Measurements from ENCODE around the gene DDX5.
"Not testable (repeated sequence)": the region's sequence is repeated elsewhere in the genome, so short reads cannot be mapped to it uniquely, and the experiment has no call there.

The DDX5 gene

GRCh38 chr17:64461788-64462187 lies 44.3 kb downstream of the DDX5 start:
- H2AFZ ChIP-seq (ENCODE audit: low read length): no peak overlapping the region
- no peaks in the 10 kb centered on the region for H3K9me2 ChIP-seq (replicated peaks; ENCODE audit: low read depth, low read length)
- H3F3A ChIP-seq (ENCODE audit: low read depth): no peaks in the 10 kb centered on the region
- TF ChIP-seq EZH2phosphoT487 (IDR thresholded peaks at IDR 0.05; ENCODE audit: borderline replicate concordance) (no peak), CTCF (conservative IDR thresholded peaks at IDR 0.05; ENCODE audit: low read length) (no peak)
- H3K4me2 ChIP-seq (ENCODE audit: low read depth, low read length, poor library complexity, severe bottlenecking): no peak overlapping the region
- H4K20me1 ChIP-seq (ENCODE audit: insufficient read depth, low read length, poor library complexity, severe bottlenecking): no peaks in the 10 kb centered on the region
- H3K36me3 ChIP-seq (ENCODE audit: insufficient read depth, low read length): no peaks in the 10 kb centered on the region
- H3K9me3 ChIP-seq (ENCODE audit: insufficient read depth, low read depth, low read length): no peaks in the 10 kb centered on the region
- H3K79me2 ChIP-seq (ENCODE audit: insufficient read depth, low read length): no peaks in the 10 kb centered on the region
- no peak overlapping the region for H3K4me3 ChIP-seq (ENCODE audit: low read length, poor library complexity, severe bottlenecking)
- H3K4me1 ChIP-seq (ENCODE audit: insufficient read depth, low read length, poor library complexity, severe bottlenecking): peaks cover 4% of the 10 kb centered on the region
- H3K27me3 ChIP-seq (ENCODE audit: insufficient read depth, low read length, poor library complexity, severe bottlenecking): no peaks in the 10 kb centered on the region
- no peak overlapping the region for H3K9ac ChIP-seq (ENCODE audit: low read depth, low read length, poor library complexity, severe bottlenecking)

- Histone ChIP-seq H2AFZ (ENCODE audit: low read length) (no peak overlapping the region), H3F3A (ENCODE audit: low read depth) (no peaks in the 10 kb centered on the region), H3K9me2 (replicated peaks; ENCODE audit: low read depth, low read length) (no peaks in the 10 kb centered on the region), H4K20me1 (ENCODE audit: insufficient read depth, low read length, poor library complexity, severe bottlenecking) (no peaks in the 10 kb centered on the region), H3K4me2 (ENCODE audit: low read depth, low read length, poor library complexity, severe bottlenecking) (no peak overlapping the region), H3K27me3 (ENCODE audit: insufficient read depth, low read length, poor library complexity, severe bottlenecking) (no peaks in the 10 kb centered on the region), H3K79me2 (ENCODE audit: insufficient read depth, low read length) (no peaks in the 10 kb centered on the region), H3K9me3 (ENCODE audit: insufficient read depth, low read depth, low read length) (no peaks in the 10 kb centered on the region), H3K4me1 (ENCODE audit: insufficient read depth, low read length, poor library complexity, severe bottlenecking) (peaks cover 11% of the 10 kb centered on the region), H3K36me3 (ENCODE audit: insufficient read depth, low read length) (no peaks in the 10 kb centered on the region), H3K9ac (ENCODE audit: low read depth, low read length, poor library complexity, severe bottlenecking) (no peak overlapping the region), H3K4me3 (ENCODE audit: low read length, poor library complexity, severe bottlenecking) (no peak overlapping the region)
- TF ChIP-seq CTCF (conservative IDR thresholded peaks at IDR 0.05; ENCODE audit: low read length): no peak
- no peak for TF ChIP-seq EZH2phosphoT487 (IDR thresholded peaks at IDR 0.05; ENCODE audit: borderline replicate concordance)
Observed at GRCh38 chr17:64460955-64461354, 45.1 kb downstream of the DDX5 start.

- H3K4me3 ChIP-seq (ENCODE audit: low read length, poor library complexity, severe bottlenecking); H3K9ac ChIP-seq (ENCODE audit: low read depth, low read length, poor library complexity, severe bottlenecking); H3K4me2 ChIP-seq (ENCODE audit: low read depth, low read length, poor library complexity, severe bottlenecking); H3K79me2 ChIP-seq (ENCODE audit: insufficient read depth, low read length); H3K9me3 ChIP-seq (ENCODE audit: insufficient read depth, low read depth, low read length); H3F3A ChIP-seq (ENCODE audit: low read depth); H3K9me2 ChIP-seq (replicated peaks; ENCODE audit: low read depth, low read length); H3K27me3 ChIP-seq (ENCODE audit: insufficient read depth, low read length, poor library complexity, severe bottlenecking); H2AFZ ChIP-seq (ENCODE audit: low read length); H4K20me1 ChIP-seq (ENCODE audit: insufficient read depth, low read length, poor library complexity, severe bottlenecking); H3K36me3 ChIP-seq (ENCODE audit: insufficient read depth, low read length): not testable (repeated sequence)
- H3K4me1 ChIP-seq (ENCODE audit: insufficient read depth, low read length, poor library complexity, severe bottlenecking): peaks cover 12% of the 10 kb centered on the region
Observed at GRCh38 chr17:64459818-64460217, 46.3 kb downstream of the DDX5 start.

- Histone ChIP-seq H3F3A (ENCODE audit: low read depth) (no peaks in the 10 kb centered on the region), H3K4me3 (ENCODE audit: low read length, poor library complexity, severe bottlenecking) (no peak overlapping the region), H3K4me1 (ENCODE audit: insufficient read depth, low read length, poor library complexity, severe bottlenecking) (peaks cover 12% of the 10 kb centered on the region), H3K9me2 (replicated peaks; ENCODE audit: low read depth, low read length) (no peaks in the 10 kb centered on the region), H3K4me2 (ENCODE audit: low read depth, low read length, poor library complexity, severe bottlenecking) (no peak overlapping the region), H3K36me3 (ENCODE audit: insufficient read depth, low read length) (no peaks in the 10 kb centered on the region), H3K9me3 (ENCODE audit: insufficient read depth, low read depth, low read length) (no peaks in the 10 kb centered on the region), H3K9ac (ENCODE audit: low read depth, low read length, poor library complexity, severe bottlenecking) (no peak overlapping the region), H2AFZ (ENCODE audit: low read length) (no peak overlapping the region), H4K20me1 (ENCODE audit: insufficient read depth, low read length, poor library complexity, severe bottlenecking) (no peaks in the 10 kb centered on the region), H3K79me2 (ENCODE audit: insufficient read depth, low read length) (no peaks in the 10 kb centered on the region), H3K27me3 (ENCODE audit: insufficient read depth, low read length, poor library complexity, severe bottlenecking) (no peaks in the 10 kb centered on the region)
- no peak for TF ChIP-seq EZH2phosphoT487 (IDR thresholded peaks at IDR 0.05; ENCODE audit: borderline replicate concordance)
Observed at GRCh38 chr17:64459284-64459747, 46.8 kb downstream of the DDX5 start.
